ENCODE measurements around the gene NPAS3.

The NPAS3 gene

GRCh38 chr14:33529787-33530757, 591.4 kb downstream of the NPAS3 start:
- DNase-seq = no peak

DNA sequence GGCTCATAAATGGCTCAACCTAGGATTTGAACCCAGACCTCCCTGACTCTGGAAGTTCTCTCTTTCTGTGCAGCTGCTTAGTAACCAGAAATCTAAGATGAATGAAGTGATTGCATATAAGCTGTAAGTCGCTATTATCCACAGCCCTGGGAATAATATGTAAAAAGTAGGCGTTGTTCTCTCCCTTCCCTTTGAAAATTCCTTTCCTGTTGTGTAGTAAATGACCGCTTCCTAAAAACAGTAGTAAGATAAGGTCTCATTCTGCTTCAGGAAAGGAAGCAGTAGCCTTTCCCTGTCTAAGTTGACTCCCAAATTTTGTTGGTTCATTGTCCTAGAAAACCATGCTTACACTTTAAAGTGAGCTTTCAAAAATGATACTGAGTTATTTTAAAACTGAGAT, 593.9 kb downstream of the NPAS3 start:
- DNase-seq = no peak

GRCh38 chr14:33534104-33534503, 595.4 kb downstream of the NPAS3 start:
- no peak for DNase-seq

DNA sequence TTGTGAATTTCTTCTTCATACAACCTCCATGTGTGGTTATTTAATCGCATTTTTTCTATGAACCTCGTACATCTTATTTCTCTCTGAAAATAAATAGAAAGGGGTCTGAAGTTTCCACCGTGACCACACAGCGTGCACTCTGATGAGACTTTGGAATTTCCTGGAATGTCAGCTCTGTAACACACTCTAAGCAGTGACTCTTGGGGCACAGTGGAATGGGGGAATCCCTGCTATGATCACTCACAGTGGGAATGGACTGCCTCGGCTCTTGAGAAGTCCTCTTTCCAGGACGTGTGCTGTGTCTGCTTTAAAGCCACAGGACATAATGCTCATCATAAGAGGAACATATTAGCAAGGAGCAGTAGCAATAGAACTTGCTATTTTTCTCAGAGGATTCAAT, 596.0 kb downstream of the NPAS3 start:
- no peak for DNase-seq

DNA sequence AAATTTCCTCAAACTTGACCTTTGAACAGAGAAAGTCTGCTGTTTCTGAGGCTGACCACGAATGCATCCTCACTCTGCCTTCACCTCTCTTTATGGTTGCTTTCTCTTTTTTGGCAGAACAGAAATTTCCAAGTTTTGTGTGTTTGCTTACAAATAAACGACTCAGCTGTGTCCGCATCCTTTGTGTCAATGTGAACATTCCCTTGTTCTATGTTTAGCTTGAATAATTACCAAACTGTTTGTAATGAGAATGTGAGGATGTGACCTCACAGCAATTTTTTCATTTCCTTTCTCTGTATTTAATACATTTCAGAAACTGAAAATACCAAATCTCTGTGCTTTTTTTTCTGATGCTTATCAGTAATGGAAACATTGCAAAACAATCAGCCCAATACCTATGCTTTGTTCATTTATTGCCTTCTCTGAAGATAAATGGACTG, 601.3 kb downstream of the NPAS3 start:
- no peak for DNase-seq

GRCh38 chr14:33541171-33541570, 602.5 kb downstream of the NPAS3 start:
- no peak for DNase-seq

DNA sequence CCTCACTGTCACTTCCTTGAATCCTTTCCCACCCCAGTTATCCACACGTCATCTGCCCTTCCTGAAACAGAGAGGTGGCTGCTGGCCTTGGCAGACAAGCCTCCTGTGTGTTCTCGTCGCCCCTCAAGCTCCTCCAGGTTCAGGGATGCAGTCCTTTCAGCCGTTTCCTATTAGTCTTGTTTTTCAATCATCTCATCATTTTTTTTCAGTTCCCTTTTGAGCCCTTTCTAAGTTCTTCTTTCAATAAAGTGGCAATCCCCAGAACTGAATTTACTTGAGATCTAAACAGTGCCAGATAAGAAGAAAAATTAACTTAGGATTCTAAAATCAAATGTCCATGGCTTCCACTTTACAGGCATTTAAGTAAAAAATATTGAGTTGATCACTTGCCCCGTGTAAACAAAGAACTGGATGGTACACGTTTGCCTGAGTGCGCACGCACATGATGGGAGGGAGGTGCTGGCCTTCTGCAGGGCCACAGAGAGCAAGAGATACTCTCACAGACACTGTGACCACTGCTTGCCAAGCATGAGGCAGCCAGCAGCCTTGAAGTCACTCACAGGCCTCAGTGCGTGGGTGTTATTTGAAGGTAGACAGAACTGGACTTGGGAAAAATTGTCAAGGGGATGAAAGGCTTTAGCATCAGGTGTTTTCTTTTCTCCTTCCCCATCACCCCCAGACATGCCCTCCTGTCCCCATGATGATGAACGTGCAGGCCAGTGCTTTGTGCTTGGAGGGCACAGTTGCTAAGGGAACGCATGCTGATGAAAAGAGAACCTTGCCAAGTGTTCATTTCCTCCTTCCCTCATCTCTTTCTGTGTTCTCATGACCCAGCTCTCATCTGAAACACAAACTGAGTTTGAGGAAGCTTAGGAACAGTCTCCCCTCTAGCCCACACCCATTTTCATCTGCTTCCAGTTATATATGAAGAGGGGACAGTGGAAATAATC, 603.9 kb downstream of the NPAS3 start:
- DNase-seq = no peak

DNA sequence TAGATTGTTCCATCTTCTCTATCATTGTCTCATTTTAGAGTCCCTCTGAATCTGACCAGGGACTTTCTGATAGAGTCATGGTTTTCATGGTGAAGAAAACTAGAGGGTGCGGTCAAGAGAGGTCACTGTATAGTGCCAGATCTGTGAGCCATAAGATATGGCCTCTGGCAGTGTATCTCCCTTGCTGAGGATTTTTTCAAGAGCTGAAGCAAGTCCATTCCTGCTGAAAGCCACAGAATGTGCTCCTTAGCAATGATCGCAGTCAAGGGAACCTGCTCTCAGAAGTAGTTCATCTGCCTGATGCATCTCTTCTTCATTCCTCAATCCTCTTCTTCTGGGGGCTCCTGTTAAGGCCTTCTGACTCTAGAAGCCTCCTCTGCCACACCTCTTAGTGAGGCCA, 607.0 kb downstream of the NPAS3 start:
- DNase-seq = no peak

- DNase-seq = no peak
Measured at GRCh38 chr14:33548606-33549005, 609.9 kb downstream of the NPAS3 start.

- no peak for DNase-seq
Measured at GRCh38 chr14:33551963-33552362, 613.3 kb downstream of the NPAS3 start.

GRCh38 chr14:33553706-33554278, 615.1 kb downstream of the NPAS3 start:
- DNase-seq = no peak

- no peak for DNase-seq
Measured at GRCh38 chr14:33554988-33555387, 616.3 kb downstream of the NPAS3 start.

DNA sequence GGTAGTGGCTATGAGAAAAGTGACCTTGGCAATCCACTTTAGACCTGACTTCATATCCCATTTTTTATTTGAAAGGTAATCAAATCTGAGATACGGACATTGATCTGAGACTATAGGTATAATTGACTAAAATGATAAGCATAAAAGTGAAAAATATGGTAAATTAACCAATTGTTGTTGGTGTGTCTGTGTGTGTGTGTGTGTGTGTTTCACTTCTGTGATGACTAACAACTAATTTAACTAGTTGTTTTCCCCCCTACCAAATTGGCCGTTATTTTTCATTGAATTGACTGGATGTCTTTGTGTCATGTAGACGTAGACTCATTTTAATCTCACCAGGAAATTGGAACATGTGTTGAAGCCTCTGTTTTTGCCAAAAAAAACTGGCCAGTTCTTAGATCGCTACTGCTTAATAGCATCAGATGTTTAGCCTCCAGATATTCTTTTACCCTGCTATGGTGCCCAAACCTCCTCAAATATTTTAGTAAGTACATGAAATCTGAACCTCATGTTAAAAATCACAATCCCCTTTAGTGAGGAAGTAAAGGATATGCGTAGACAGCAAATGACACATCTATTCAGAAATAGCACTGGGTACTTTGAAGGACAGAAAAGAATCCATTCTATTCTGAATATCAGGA, 617.2 kb downstream of the NPAS3 start:
- DNase-seq = no peak

DNA sequence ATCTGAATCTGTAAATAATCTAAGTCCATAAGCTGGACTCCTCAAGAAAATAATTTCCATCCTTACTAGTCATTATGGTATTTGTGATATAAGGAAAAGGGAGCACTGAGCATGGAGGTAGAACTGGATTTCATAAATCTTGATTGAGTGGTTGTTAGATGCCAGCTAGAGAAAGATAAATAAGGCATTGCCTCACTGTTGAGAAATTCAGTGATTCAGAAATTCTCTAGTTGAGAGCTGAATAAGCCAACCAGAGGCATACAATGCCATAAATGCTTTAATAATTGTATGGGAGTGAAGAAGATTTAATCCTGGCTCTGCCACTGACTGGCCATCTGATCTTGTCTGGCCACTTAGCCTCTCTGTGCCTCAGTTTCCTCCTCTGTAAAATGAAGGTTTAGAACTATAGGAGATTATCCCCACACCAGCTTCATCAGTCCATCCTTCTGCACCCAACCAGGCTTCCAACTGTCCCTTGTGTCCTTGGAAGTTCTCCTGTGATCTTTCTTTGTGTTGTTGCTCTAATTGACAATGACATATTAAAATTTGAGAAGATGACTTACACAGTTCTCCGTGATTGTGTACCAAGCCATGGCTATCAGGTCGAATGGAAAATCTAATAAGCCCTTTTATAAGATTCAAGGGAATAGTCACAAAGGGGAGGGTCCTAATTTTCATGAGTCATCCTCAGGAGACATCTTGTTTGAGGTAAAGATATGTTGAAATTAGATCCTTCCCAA, 617.9 kb downstream of the NPAS3 start:
- DNase-seq = no peak

- DNase-seq = no peak
Measured at GRCh38 chr14:33560718-33561431, 622.2 kb downstream of the NPAS3 start.

- DNase-seq = no peak
Measured at GRCh38 chr14:33561488-33562175, 623.0 kb downstream of the NPAS3 start.

- DNase-seq = no peak
Measured at GRCh38 chr14:33563191-33563900, 624.7 kb downstream of the NPAS3 start.

DNA sequence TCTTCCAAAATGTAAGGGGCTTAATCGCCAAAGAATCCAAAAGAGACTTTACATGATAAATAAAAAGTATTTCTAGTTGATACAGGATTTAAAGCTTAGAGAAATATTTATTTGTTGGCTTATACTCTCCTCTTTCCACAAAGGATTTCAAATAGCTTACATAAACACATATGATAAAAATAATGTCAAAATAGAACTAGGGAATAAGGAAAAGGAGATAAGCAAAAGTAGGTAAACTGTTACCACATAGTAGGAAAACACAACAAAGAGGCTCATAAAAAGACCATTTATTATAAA, 625.2 kb downstream of the NPAS3 start:
- DNase-seq = no peak

DNA sequence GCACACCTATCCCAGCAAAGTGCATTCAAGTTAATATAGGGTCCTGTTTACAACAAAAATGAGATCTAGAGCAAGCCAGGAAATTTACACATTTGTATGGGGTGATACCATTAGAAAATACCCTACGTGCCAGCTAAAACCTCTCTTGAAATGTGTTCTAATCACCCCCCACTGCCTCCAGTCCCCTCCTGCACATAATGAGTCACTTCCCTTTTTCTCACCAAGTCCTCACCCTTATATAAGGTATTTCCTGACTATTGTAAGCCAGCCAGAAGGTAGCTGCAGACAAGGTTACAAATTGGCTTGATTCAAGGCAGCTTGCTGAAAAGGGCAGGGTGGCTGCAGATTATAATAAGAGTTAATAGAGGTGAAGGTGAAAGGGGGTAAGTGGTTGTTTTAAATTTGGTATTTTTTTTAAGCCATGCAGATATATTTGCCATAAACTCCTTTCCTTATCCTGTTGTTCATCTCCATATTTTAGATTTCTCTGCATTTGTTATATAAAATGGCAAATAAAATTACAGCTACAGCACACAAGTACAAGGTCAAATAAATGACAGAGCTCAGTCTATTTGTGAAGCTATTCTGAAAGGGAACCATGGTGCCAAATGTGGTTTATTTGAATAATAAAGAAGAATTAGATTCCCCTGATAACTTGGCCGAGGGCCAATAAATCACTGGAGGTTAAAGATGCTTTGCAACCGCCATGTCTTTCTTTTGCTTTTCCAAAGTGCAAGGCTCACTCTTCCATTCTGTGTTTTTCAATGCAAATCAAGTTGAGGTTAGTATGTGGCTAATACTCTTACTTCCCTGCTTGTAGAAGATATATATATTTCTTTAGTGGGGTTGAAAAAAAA, 626.3 kb downstream of the NPAS3 start:
- DNase-seq = no peak
